ENCODE results near the gene CDC34.

Gene CDC34

GRCh38 chr19:513368-514165, 18.0 kb upstream of the CDC34 start:
- no peak for TF ChIP-seq CTCF (IDR thresholded peaks at IDR 0.05; ENCODE audit: control insufficient read depth, insufficient read depth, low read depth, low read length, missing control alignments)
- no peak for DNase-seq (ENCODE audit: low read depth)
- H3K4me3 ChIP-seq (ENCODE audit: control insufficient read depth, low read depth, low read length), result no peak overlapping the region

GRCh38 chr19:514166-514663, 17.3 kb upstream of the CDC34 start:
- DNase-seq (ENCODE audit: low read depth), result no peak
- no peak for TF ChIP-seq CTCF (IDR thresholded peaks at IDR 0.05; ENCODE audit: control insufficient read depth, insufficient read depth, low read depth, low read length, missing control alignments)
- no peak overlapping the region for H3K4me3 ChIP-seq (ENCODE audit: control insufficient read depth, low read depth, low read length)

- no peak overlapping the region for H3K4me3 ChIP-seq (ENCODE audit: control insufficient read depth, low read depth, low read length)
- no peak for TF ChIP-seq CTCF (IDR thresholded peaks at IDR 0.05; ENCODE audit: control insufficient read depth, insufficient read depth, low read depth, low read length, missing control alignments)
- no peak for DNase-seq (ENCODE audit: low read depth)
Measured at GRCh38 chr19:517721-518597, 13.6 kb upstream of the CDC34 start.

GRCh38 chr19:518598-519231, 12.8 kb upstream of the CDC34 start:
- no peak for TF ChIP-seq CTCF (IDR thresholded peaks at IDR 0.05; ENCODE audit: control insufficient read depth, insufficient read depth, low read depth, low read length, missing control alignments)
- DNase-seq (ENCODE audit: low read depth), result no peak
- no peak overlapping the region for H3K4me3 ChIP-seq (ENCODE audit: control insufficient read depth, low read depth, low read length)

- DNase-seq (ENCODE audit: low read depth), result no peak
- no peak for TF ChIP-seq CTCF (IDR thresholded peaks at IDR 0.05; ENCODE audit: control insufficient read depth, insufficient read depth, low read depth, low read length, missing control alignments)
- no peak overlapping the region for H3K4me3 ChIP-seq (ENCODE audit: control insufficient read depth, low read depth, low read length)
Measured at GRCh38 chr19:519449-519865, 12.1 kb upstream of the CDC34 start.

- TF ChIP-seq CTCF (IDR thresholded peaks at IDR 0.05; ENCODE audit: control insufficient read depth, insufficient read depth, low read depth, low read length, missing control alignments), result no peak
- no peak for DNase-seq (ENCODE audit: low read depth)
- H3K4me3 ChIP-seq (ENCODE audit: control insufficient read depth, low read depth, low read length), result no peak overlapping the region
Measured at GRCh38 chr19:522726-523125, 8.8 kb upstream of the CDC34 start.
